ENCODE results near the gene RER1. TPM values are rescaled to one million over a fixed set of nuclear protein-coding genes. Genes with fewer than 3 reads are reported as not detected.
"Not testable (repeated sequence)": the region's sequence is repeated elsewhere in the genome, so short reads cannot be mapped to it uniquely, and the experiment has no call there.

RER1 gene
- total RNA-seq, 1 donor from 2014 or later: 147 TPM

GRCh38 chr1:2437617-2438016 is 46.0 kb downstream of the RER1 start:
- H3K36me3 Mint-ChIP-seq (ENCODE audit: unreplicated experiment): no peaks in the 10 kb centered on the region
- H3K4me3 Mint-ChIP-seq (ENCODE audit: unreplicated experiment): no peak overlapping the region
- DNase-seq (ENCODE audit: extremely low spot score, unreplicated experiment): no peak
- H3K27ac Mint-ChIP-seq (ENCODE audit: unreplicated experiment): no peak overlapping the region
- peaks cover 6% of the 10 kb centered on the region for H3K27me3 Mint-ChIP-seq (ENCODE audit: unreplicated experiment)
- TF ChIP-seq CTCF (IDR thresholded peaks at IDR 0.05): no peak
- no peaks in the 10 kb centered on the region for H3K9me3 Mint-ChIP-seq (ENCODE audit: unreplicated experiment)
- H3K4me1 Mint-ChIP-seq (ENCODE audit: unreplicated experiment): peaks cover 9% of the 10 kb centered on the region

- Mint-ChIP-seq H3K9me3 (ENCODE audit: unreplicated experiment) (no peaks in the 10 kb centered on the region), H3K4me1 (ENCODE audit: unreplicated experiment) (peaks cover 12% of the 10 kb centered on the region), H3K27ac (ENCODE audit: unreplicated experiment) (no peak overlapping the region), H3K27me3 (ENCODE audit: unreplicated experiment) (peaks cover 6% of the 10 kb centered on the region), H3K36me3 (ENCODE audit: unreplicated experiment) (no peaks in the 10 kb centered on the region), H3K4me3 (ENCODE audit: unreplicated experiment) (no peak overlapping the region)
- TF ChIP-seq CTCF (IDR thresholded peaks at IDR 0.05): no peak
- no peak for DNase-seq (ENCODE audit: extremely low spot score, unreplicated experiment)
These were observed 46.4 kb downstream of the RER1 start for GRCh38 chr1:2438038-2438437.

GRCh38 chr1:2438641-2439040 is 47.0 kb downstream of the RER1 start:
- Mint-ChIP-seq H3K4me3 (ENCODE audit: unreplicated experiment) (no peak overlapping the region), H3K4me1 (ENCODE audit: unreplicated experiment) (peaks cover 12% of the 10 kb centered on the region), H3K9me3 (ENCODE audit: unreplicated experiment) (no peaks in the 10 kb centered on the region), H3K36me3 (ENCODE audit: unreplicated experiment) (no peaks in the 10 kb centered on the region), H3K27me3 (ENCODE audit: unreplicated experiment) (peaks cover 2% of the 10 kb centered on the region), H3K27ac (ENCODE audit: unreplicated experiment) (no peak overlapping the region)
- TF ChIP-seq CTCF (IDR thresholded peaks at IDR 0.05): no peak
- no peak for DNase-seq (ENCODE audit: extremely low spot score, unreplicated experiment)

- no peaks in the 10 kb centered on the region for H3K9me3 Mint-ChIP-seq (ENCODE audit: unreplicated experiment)
- no peak for DNase-seq (ENCODE audit: extremely low spot score, unreplicated experiment)
- H3K27ac Mint-ChIP-seq (ENCODE audit: unreplicated experiment): no peak overlapping the region
- H3K36me3 Mint-ChIP-seq (ENCODE audit: unreplicated experiment): no peaks in the 10 kb centered on the region
- no peaks in the 10 kb centered on the region for H3K27me3 Mint-ChIP-seq (ENCODE audit: unreplicated experiment)
- no peak overlapping the region for H3K4me3 Mint-ChIP-seq (ENCODE audit: unreplicated experiment)
- H3K4me1 Mint-ChIP-seq (ENCODE audit: unreplicated experiment): peaks cover 13% of the 10 kb centered on the region
- no peak for TF ChIP-seq CTCF (IDR thresholded peaks at IDR 0.05)
These were observed 47.7 kb downstream of the RER1 start for GRCh38 chr1:2439369-2439768.

- peak; percentile 91 for DNase-seq (ENCODE audit: extremely low spot score, unreplicated experiment)
- not testable (repeated sequence) for H3K4me3 Mint-ChIP-seq (ENCODE audit: unreplicated experiment)
These were observed 48.7 kb downstream of the RER1 start for GRCh38 chr1:2440346-2440745.

GRCh38 chr1:2441746-2442145 is 50.1 kb downstream of the RER1 start:
- Mint-ChIP-seq H3K27ac (ENCODE audit: unreplicated experiment) (no peak overlapping the region), H3K4me1 (ENCODE audit: unreplicated experiment) (peaks cover 22% of the 10 kb centered on the region), H3K4me3 (ENCODE audit: unreplicated experiment) (no peak overlapping the region), H3K36me3 (ENCODE audit: unreplicated experiment) (no peaks in the 10 kb centered on the region), H3K9me3 (ENCODE audit: unreplicated experiment) (no peaks in the 10 kb centered on the region), H3K27me3 (ENCODE audit: unreplicated experiment) (no peaks in the 10 kb centered on the region)
- no peak for DNase-seq (ENCODE audit: extremely low spot score, unreplicated experiment)
- TF ChIP-seq CTCF (IDR thresholded peaks at IDR 0.05): no peak

More at GRCh38 chr1:2440346-2440745, 48.7 kb downstream of the RER1 start:
- H3K27ac Mint-ChIP-seq (ENCODE audit: unreplicated experiment); H3K27me3 Mint-ChIP-seq (ENCODE audit: unreplicated experiment); H3K9me3 Mint-ChIP-seq (ENCODE audit: unreplicated experiment); H3K36me3 Mint-ChIP-seq (ENCODE audit: unreplicated experiment): not testable (repeated sequence)
- peaks cover 19% of the 10 kb centered on the region for H3K4me1 Mint-ChIP-seq (ENCODE audit: unreplicated experiment)

All from osteocyte (in vitro differentiated cells).